GM19238 (cell line): Measurements from ENCODE around the gene OSTF1.

Experiments
- DNase-seq: peaks from one replicate; pipeline ENCODE4 v3.0.0; 2011; ENCODE audit warnings: low spot score; ENCODE audit not compliant: insufficient read length

Gene OSTF1

GRCh38 chr9:75120686-75121085 lies 32.4 kb downstream of the OSTF1 start:
- DNase-seq = no peak

- DNase-seq = no peak
Measured at GRCh38 chr9:75121914-75122558, 33.7 kb downstream of the OSTF1 start.

GRCh38 chr9:75123696-75124095 lies 35.4 kb downstream of the OSTF1 start:
- DNase-seq = no peak

GRCh38 chr9:75128535-75128934 lies 40.2 kb downstream of the OSTF1 start:
- no peak for DNase-seq

- DNase-seq = no peak
Measured at GRCh38 chr9:75130172-75130571, 41.9 kb downstream of the OSTF1 start.

- DNase-seq = no peak
Measured at GRCh38 chr9:75130621-75131230, 42.4 kb downstream of the OSTF1 start.

- no peak for DNase-seq
Measured at GRCh38 chr9:75131700-75132099, 43.4 kb downstream of the OSTF1 start.

- no peak for DNase-seq
Measured at GRCh38 chr9:75132244-75132643, 43.9 kb downstream of the OSTF1 start.

GRCh38 chr9:75133396-75133795 lies 45.1 kb downstream of the OSTF1 start:
- no peak for DNase-seq

- no peak for DNase-seq
Measured at GRCh38 chr9:75134495-75134894, 46.2 kb downstream of the OSTF1 start.

- no peak for DNase-seq
Measured at GRCh38 chr9:75138260-75139040, 50.1 kb downstream of the OSTF1 start.

GRCh38 chr9:75139201-75139600 lies 50.9 kb downstream of the OSTF1 start:
- DNase-seq = no peak

GRCh38 chr9:75140261-75140660 lies 51.9 kb downstream of the OSTF1 start:
- DNase-seq = no peak

GRCh38 chr9:75142202-75142601 lies 53.9 kb downstream of the OSTF1 start:
- DNase-seq = no peak

- no peak for DNase-seq
Measured at GRCh38 chr9:75146229-75146628, 57.9 kb downstream of the OSTF1 start.

- DNase-seq = no peak
Measured at GRCh38 chr9:75147638-75148037, 59.3 kb downstream of the OSTF1 start.

GRCh38 chr9:75148561-75148960 lies 60.2 kb downstream of the OSTF1 start:
- no peak for DNase-seq

- no peak for DNase-seq
Measured at GRCh38 chr9:75149841-75150241, 61.5 kb downstream of the OSTF1 start.

- DNase-seq = no peak
Measured at GRCh38 chr9:75150512-75150911, 62.2 kb downstream of the OSTF1 start.

GRCh38 chr9:75152416-75152815 lies 64.1 kb downstream of the OSTF1 start:
- no peak for DNase-seq

- DNase-seq = no peak
Measured at GRCh38 chr9:75156858-75157257, 68.5 kb downstream of the OSTF1 start.

GRCh38 chr9:75161116-75161857 lies 73.0 kb downstream of the OSTF1 start:
- no peak for DNase-seq
